Stimulated activated naive CD8-positive, alpha-beta T cell treated with anti-CD3 and anti-CD28 coated beads, Interleukin-15, Interleukin-2, amounts not matched to agents 100 U/mL and 50 U/mL, for 24 hours (primary cell): ENCODE data around the gene SAMD5.

ENCODE experiments used
- ATAC-seq: fragments of 150-1000 bp; cut with Tn5 transposase; one replicate; pipeline ENCODE4 v1.10.0; 2021
- DNase-seq: peaks from one replicate; pipeline ENCODE4 v3.0.0; 2021

SAMD5 gene

GRCh38 chr6:147567141-147567805 is 58.8 kb downstream of the SAMD5 start:
- ATAC-seq (no peak), DNase-seq (no peak)

- no peak for DNase-seq
- no peak for ATAC-seq
Observed at GRCh38 chr6:147569788-147570187, 61.3 kb downstream of the SAMD5 start.

GRCh38 chr6:147570681-147571080 is 62.2 kb downstream of the SAMD5 start:
- no peak for ATAC-seq
- DNase-seq: no peak

GRCh38 chr6:147577488-147577887 is 69.0 kb downstream of the SAMD5 start:
- DNase-seq: no peak
- no peak for ATAC-seq

GRCh38 chr6:147578159-147578558 is 69.7 kb downstream of the SAMD5 start:
- DNase-seq: no peak
- no peak for ATAC-seq

- DNase-seq (no peak), ATAC-seq (no peak)
Observed at GRCh38 chr6:147578883-147579282, 70.4 kb downstream of the SAMD5 start.

- DNase-seq (no peak), ATAC-seq (no peak)
Observed at GRCh38 chr6:147579667-147580066, 71.2 kb downstream of the SAMD5 start.

GRCh38 chr6:147582991-147583390 is 74.5 kb downstream of the SAMD5 start:
- no peak for DNase-seq
- no peak for ATAC-seq

- DNase-seq: no peak
Observed at GRCh38 chr6:147585256-147585655, 76.8 kb downstream of the SAMD5 start.

GRCh38 chr6:147586044-147586443 is 77.6 kb downstream of the SAMD5 start:
- DNase-seq (no peak), ATAC-seq (no peak)

More at GRCh38 chr6:147585256-147585655, 76.8 kb downstream of the SAMD5 start:
- ATAC-seq: no peak

GRCh38 chr6:147587907-147588306 is 79.4 kb downstream of the SAMD5 start:
- DNase-seq (no peak), ATAC-seq (no peak)

GRCh38 chr6:147588469-147588868 is 80.0 kb downstream of the SAMD5 start:
- ATAC-seq: no peak

GRCh38 chr6:147589739-147590250 is 81.3 kb downstream of the SAMD5 start:
- no peak for DNase-seq
- no peak for ATAC-seq

More at GRCh38 chr6:147588469-147588868, 80.0 kb downstream of the SAMD5 start:
- DNase-seq: no peak

GRCh38 chr6:147595961-147596360 is 87.5 kb downstream of the SAMD5 start:
- DNase-seq: no peak
- ATAC-seq: no peak

GRCh38 chr6:147603392-147604081 is 95.0 kb downstream of the SAMD5 start:
- ATAC-seq (no peak), DNase-seq (no peak)

GRCh38 chr6:147604373-147604772 is 95.9 kb downstream of the SAMD5 start:
- no peak for ATAC-seq
- DNase-seq: no peak

- ATAC-seq (no peak), DNase-seq (no peak)
Observed at GRCh38 chr6:147611992-147612391, 103.5 kb downstream of the SAMD5 start.

- ATAC-seq: no peak
- DNase-seq: no peak
Observed at GRCh38 chr6:147614501-147614900, 106.0 kb downstream of the SAMD5 start.

GRCh38 chr6:147615659-147616456 is 107.4 kb downstream of the SAMD5 start:
- no peak for ATAC-seq
- DNase-seq: no peak

GRCh38 chr6:147617366-147617765 is 108.9 kb downstream of the SAMD5 start:
- ATAC-seq: no peak
- DNase-seq: no peak

GRCh38 chr6:147618457-147618856 is 110.0 kb downstream of the SAMD5 start:
- ATAC-seq: no peak
- no peak for DNase-seq

- DNase-seq (no peak), ATAC-seq (no peak)
Observed at GRCh38 chr6:147618927-147619326, 110.4 kb downstream of the SAMD5 start.
